OCI-LY3 (cell line): ENCODE data around the gene FBXW8.

Source experiments
- H2AFZ ChIP-seq: fragments of 200-600, 300-600 bp; shearing (Covaris generic); 2 replicates; pipeline ENCODE4 v1.6.0; 2014; ENCODE audit warnings: antibody characterized with exemption, low read depth, low read length
- H3K27ac ChIP-seq: fragments of 200-600, 300-600 bp; sonication (generic); 2 replicates; pipeline ENCODE4 v1.5.1; 2014; ENCODE audit warnings: mild to moderate bottlenecking, low read length, moderate library complexity, mixed read lengths
- H3K27me3 ChIP-seq: fragments of 200-600, 300-600 bp; sonication (generic); 2 replicates; pipeline ENCODE4 v1.6.1; 2014; ENCODE audit warnings: low read depth, low read length, mixed read lengths
- H3K36me3 ChIP-seq: fragments of 200-600, 300-600 bp; sonication (generic); replicated peaks from 2 replicates; pipeline ENCODE3; 2014; ENCODE audit warnings: low read depth, low read length, mixed read lengths
- H3K4me1 ChIP-seq: fragments of 300-600, 200-600 bp; sonication (generic); 2 replicates; pipeline ENCODE4 v1.6.1; 2014; ENCODE audit warnings: low read length, mixed read lengths
- H3K4me2 ChIP-seq: fragments of 200-600, 300-600 bp; sonication (generic); 2 replicates; pipeline ENCODE4 v1.6.1; 2014; ENCODE audit warnings: low read length, mixed read lengths
- H3K4me3 ChIP-seq: fragments of 300-600, 200-600 bp; sonication (generic); 2 replicates; pipeline ENCODE4 v1.5.1; 2014; ENCODE audit warnings: antibody characterized with exemption, mild to moderate bottlenecking, low read length, moderate library complexity
- H3K79me2 ChIP-seq: fragments of 300-600, 200-600 bp; shearing (Covaris generic); 2 replicates; pipeline ENCODE4 v1.6.1; 2014; ENCODE audit warnings: mild to moderate bottlenecking, low read length, mixed read lengths
- H3K9ac ChIP-seq: fragments of 300-600, 200-600 bp; shearing (Covaris generic); 2 replicates; pipeline ENCODE4 v1.6.0; 2014; ENCODE audit warnings: mild to moderate bottlenecking, low read length, moderate library complexity
- H3K9me3 ChIP-seq: fragments of 200-600, 300-600 bp; shearing (Covaris generic); 2 replicates; pipeline ENCODE4 v1.6.1; 2014; ENCODE audit warnings: low read length, mixed read lengths; ENCODE audit not compliant: insufficient read depth
- H4K20me1 ChIP-seq: fragments of 200-600, 300-600 bp; sonication (generic); 2 replicates; pipeline ENCODE4 v1.6.1; 2016; ENCODE audit warnings: low read length, mixed read lengths; ENCODE audit not compliant: insufficient read depth
- EZH2phosphoT487 ChIP-seq: fragments of 200-600 bp; shearing (Covaris generic); IDR thresholded peaks from 2 replicates; pipeline ENCODE4 v1.6.1; 2018; ENCODE audit warnings: antibody characterized with exemption, mixed run types, low read depth
- TF ChIP-seq, protein P1 (sequence below): fragments of 200-600, 300-600 bp; sonication (generic); IDR thresholded peaks from 2 replicates; pipeline ENCODE4 v1.5.1; 2014; ENCODE audit warnings: antibody characterized with exemption, low read length, low read depth

The FBXW8 gene

DNA sequence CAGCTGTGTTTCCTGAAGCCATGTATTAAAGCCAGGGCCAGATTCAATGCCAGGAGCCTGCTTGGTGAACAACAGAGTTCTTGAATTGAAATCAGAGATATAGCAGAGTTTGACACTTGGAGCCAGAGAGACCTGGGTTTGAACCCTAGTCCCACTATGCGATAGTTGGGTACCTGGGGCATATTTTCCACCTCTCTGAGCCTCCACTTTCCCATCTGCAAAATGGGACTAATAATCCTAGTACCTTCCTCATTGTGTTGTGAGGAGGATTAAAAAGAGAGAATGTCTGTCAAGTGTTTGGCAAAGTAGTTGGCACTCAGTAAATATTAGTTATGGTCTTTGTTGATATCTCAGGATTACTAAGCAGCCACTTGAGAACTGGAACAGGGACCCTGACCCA is 23.5 kb upstream of the FBXW8 start:
- no peak overlapping the region for H3K4me3 ChIP-seq
- H3K27me3 ChIP-seq = peaks cover 8% of the 10 kb centered on the region; the same call in 1 of the 2 replicates
- H3K9me3 ChIP-seq = no peaks in the 10 kb centered on the region
- no peak overlapping the region for H2AFZ ChIP-seq
- H3K4me2 ChIP-seq = no peak overlapping the region
- TF ChIP-seq, protein P1, sequence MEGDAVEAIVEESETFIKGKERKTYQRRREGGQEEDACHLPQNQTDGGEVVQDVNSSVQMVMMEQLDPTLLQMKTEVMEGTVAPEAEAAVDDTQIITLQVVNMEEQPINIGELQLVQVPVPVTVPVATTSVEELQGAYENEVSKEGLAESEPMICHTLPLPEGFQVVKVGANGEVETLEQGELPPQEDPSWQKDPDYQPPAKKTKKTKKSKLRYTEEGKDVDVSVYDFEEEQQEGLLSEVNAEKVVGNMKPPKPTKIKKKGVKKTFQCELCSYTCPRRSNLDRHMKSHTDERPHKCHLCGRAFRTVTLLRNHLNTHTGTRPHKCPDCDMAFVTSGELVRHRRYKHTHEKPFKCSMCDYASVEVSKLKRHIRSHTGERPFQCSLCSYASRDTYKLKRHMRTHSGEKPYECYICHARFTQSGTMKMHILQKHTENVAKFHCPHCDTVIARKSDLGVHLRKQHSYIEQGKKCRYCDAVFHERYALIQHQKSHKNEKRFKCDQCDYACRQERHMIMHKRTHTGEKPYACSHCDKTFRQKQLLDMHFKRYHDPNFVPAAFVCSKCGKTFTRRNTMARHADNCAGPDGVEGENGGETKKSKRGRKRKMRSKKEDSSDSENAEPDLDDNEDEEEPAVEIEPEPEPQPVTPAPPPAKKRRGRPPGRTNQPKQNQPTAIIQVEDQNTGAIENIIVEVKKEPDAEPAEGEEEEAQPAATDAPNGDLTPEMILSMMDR = no peak
- TF ChIP-seq EZH2phosphoT487 = no peak
- H3K79me2 ChIP-seq = no peaks in the 10 kb centered on the region
- no peaks in the 10 kb centered on the region for H3K4me1 ChIP-seq
- no peaks in the 10 kb centered on the region for H3K36me3 ChIP-seq
- no peak overlapping the region for H3K27ac ChIP-seq
- H4K20me1 ChIP-seq = no peaks in the 10 kb centered on the region
- H3K9ac ChIP-seq = no peak overlapping the region

DNA sequence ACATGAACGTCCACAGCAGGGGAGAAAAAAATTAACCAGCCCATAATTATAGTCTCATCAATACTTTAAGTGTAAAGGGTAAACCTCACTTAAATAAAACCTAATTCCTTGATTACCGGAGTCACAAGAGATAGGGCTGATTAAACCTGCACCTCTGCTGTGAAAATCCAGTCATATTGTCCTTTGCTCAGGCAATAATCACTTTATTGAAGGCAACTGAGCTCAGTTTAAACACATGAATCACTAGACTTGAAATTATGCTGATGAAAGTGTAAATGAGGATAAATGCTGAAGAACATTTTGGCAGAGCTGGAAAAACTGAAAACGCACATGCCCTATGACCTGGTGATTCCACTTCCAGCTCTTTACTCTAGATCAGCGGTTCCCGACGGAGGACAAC is 22.9 kb upstream of the FBXW8 start:
- no peak for TF ChIP-seq EZH2phosphoT487
- TF ChIP-seq, protein P1 = no peak
- H2AFZ ChIP-seq = no peak overlapping the region
- no peaks in the 10 kb centered on the region for H3K9me3 ChIP-seq
- H3K27me3 ChIP-seq = peaks cover 6% of the 10 kb centered on the region; the same call in 1 of the 2 replicates
- no peaks in the 10 kb centered on the region for H4K20me1 ChIP-seq
- H3K4me1 ChIP-seq = no peaks in the 10 kb centered on the region
- H3K4me2 ChIP-seq = no peak overlapping the region
- no peak overlapping the region for H3K27ac ChIP-seq
- H3K79me2 ChIP-seq = no peaks in the 10 kb centered on the region
- no peaks in the 10 kb centered on the region for H3K36me3 ChIP-seq
- no peak overlapping the region for H3K9ac ChIP-seq
- no peak overlapping the region for H3K4me3 ChIP-seq

DNA sequence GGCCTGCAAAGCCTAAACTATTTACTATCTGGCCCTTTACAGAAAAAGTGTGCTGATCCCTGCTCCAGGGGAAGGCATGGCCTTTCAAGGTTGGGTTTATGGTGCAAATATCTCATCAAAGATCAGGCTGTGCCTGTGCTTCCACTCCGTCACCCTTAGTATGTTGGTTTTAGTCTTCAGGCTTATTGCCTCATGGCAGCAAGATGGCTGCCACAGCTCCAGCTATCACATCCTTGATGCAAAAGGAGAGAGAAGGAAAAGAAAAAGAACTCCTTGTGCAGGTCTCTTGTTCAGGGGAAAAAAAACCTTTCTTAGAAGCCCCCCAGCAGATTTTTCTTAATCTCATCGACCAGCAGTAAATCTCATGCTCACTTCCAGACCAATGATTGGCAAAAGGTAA is 20.4 kb upstream of the FBXW8 start:
- H3K36me3 ChIP-seq = no peaks in the 10 kb centered on the region
- no peaks in the 10 kb centered on the region for H3K9me3 ChIP-seq
- H3K9ac ChIP-seq = no peak overlapping the region
- no peaks in the 10 kb centered on the region for H3K79me2 ChIP-seq
- no peak for TF ChIP-seq EZH2phosphoT487
- no peak overlapping the region for H3K4me2 ChIP-seq
- H3K27me3 ChIP-seq = peaks cover 9% of the 10 kb centered on the region
- no peak overlapping the region for H3K27ac ChIP-seq
- no peak overlapping the region for H3K4me3 ChIP-seq
- no peaks in the 10 kb centered on the region for H4K20me1 ChIP-seq
- H2AFZ ChIP-seq = no peak overlapping the region
- no peaks in the 10 kb centered on the region for H3K4me1 ChIP-seq

DNA sequence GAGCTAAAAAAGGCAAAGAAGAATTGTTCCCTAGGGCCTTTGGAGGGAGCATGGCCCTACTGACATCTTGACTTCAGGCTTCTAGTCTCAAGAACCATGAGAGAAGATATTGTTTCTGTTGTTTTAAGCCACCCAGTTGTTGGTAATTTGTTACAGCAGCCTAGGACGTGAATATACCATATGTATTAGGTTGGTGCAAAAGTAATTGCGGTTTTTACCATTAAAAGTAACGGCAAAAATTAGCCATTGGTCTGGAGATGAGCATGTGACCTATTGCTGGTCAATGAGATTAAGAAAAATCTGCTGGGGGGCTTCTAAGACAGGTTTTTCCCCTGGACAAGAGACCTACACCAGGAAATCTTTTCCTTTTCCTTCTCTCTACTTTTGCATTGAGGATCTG is 19.7 kb upstream of the FBXW8 start:
- TF ChIP-seq, protein P1 = no peak
- TF ChIP-seq EZH2phosphoT487 = no peak
- H2AFZ ChIP-seq = no peak overlapping the region
- no peak overlapping the region for H3K9ac ChIP-seq
- no peaks in the 10 kb centered on the region for H3K4me1 ChIP-seq
- H3K4me3 ChIP-seq = no peak overlapping the region
- no peaks in the 10 kb centered on the region for H3K79me2 ChIP-seq
- no peak overlapping the region for H3K4me2 ChIP-seq
- H3K36me3 ChIP-seq = no peaks in the 10 kb centered on the region
- peaks cover 10% of the 10 kb centered on the region for H3K27me3 ChIP-seq
- no peaks in the 10 kb centered on the region for H4K20me1 ChIP-seq
- no peak overlapping the region for H3K27ac ChIP-seq
- H3K9me3 ChIP-seq = no peaks in the 10 kb centered on the region
